GM23248 (cell line): Measurements from ENCODE around the gene TMEM178B. TPM values are rescaled to one million over a fixed set of nuclear protein-coding genes. Genes with fewer than 3 reads are reported as not detected.

Source experiments
- DNase-seq: peaks from one replicate; pipeline ENCODE4 v3.0.0-alpha.2; 2015
- H2AFZ ChIP-seq: fragments of 200-600 bp; sonication (generic); 2 replicates; pipeline ENCODE4 v1.6.1; 2016; ENCODE audit warnings: antibody characterized with exemption
- H3F3A ChIP-seq: fragments of 200-600 bp; sonication (generic); 2 replicates; pipeline ENCODE4 v1.6.1; 2016; ENCODE audit warnings: mild to moderate bottlenecking, antibody characterized with exemption, mixed run types; ENCODE audit not compliant: insufficient read depth
- H3K27ac ChIP-seq: fragments of 200-600 bp; sonication (generic); 2 replicates; pipeline ENCODE4 v1.5.1; 2016; ENCODE audit warnings: mild to moderate bottlenecking
- H3K27me3 ChIP-seq: fragments of 200-600 bp; sonication (generic); replicated peaks from 2 replicates; pipeline ENCODE4 v1.6.1; 2016; ENCODE audit warnings: mild to moderate bottlenecking; ENCODE audit not compliant: insufficient read depth
- H3K36me3 ChIP-seq: fragments of 200-600 bp; sonication (generic); 2 replicates; pipeline ENCODE4 v1.6.1; 2016; ENCODE audit warnings: low read depth, mild to moderate bottlenecking
- H3K4me1 ChIP-seq: fragments of 200-600 bp; sonication (generic); 2 replicates; pipeline ENCODE4 v1.6.1; 2016; ENCODE audit warnings: mild to moderate bottlenecking; ENCODE audit not compliant: insufficient read depth
- H3K4me2 ChIP-seq: fragments of 200-600 bp; sonication (generic); one replicate; pipeline ENCODE4 v1.6.1; 2016; ENCODE audit warnings: mild to moderate bottlenecking; ENCODE audit not compliant: unreplicated experiment
- H3K4me3 ChIP-seq: fragments of 200-600 bp; sonication (generic); 2 replicates; pipeline ENCODE4 v1.5.1; 2016; ENCODE audit warnings: mild to moderate bottlenecking
- H3K79me2 ChIP-seq: fragments of 200-600 bp; sonication (generic); 2 replicates; pipeline ENCODE4 v1.6.1; 2016; ENCODE audit warnings: mild to moderate bottlenecking; ENCODE audit not compliant: insufficient read depth
- H3K9ac ChIP-seq: fragments of 200-600 bp; sonication (generic); 2 replicates; pipeline ENCODE4 v1.6.1; 2016; ENCODE audit warnings: mild to moderate bottlenecking
- H3K9me2 ChIP-seq: fragments of 200-600 bp; sonication (generic); 2 replicates; pipeline ENCODE4 v1.6.1; 2016; ENCODE audit warnings: mixed run types, mild to moderate bottlenecking, moderate library complexity; ENCODE audit not compliant: insufficient read depth
- H3K9me3 ChIP-seq: fragments of 200-600 bp; sonication (generic); one replicate; pipeline ENCODE4 v1.6.1; 2017; ENCODE audit warnings: low read depth
- H4K20me1 ChIP-seq: fragments of 200-600 bp; sonication (generic); 2 replicates; pipeline ENCODE4 v1.6.0; 2016; ENCODE audit not compliant: insufficient read depth
- EZH2 ChIP-seq: fragments of 200-600 bp; sonication (generic); IDR thresholded peaks from 2 replicates; pipeline ENCODE4 v1.6.1; 2018; ENCODE audit warnings: antibody characterized with exemption, mild to moderate bottlenecking; ENCODE audit not compliant: insufficient read depth, poor library complexity, severe bottlenecking
- EZH2phosphoT487 ChIP-seq: fragments of 200-600 bp; sonication (generic); IDR thresholded peaks from 2 replicates; pipeline ENCODE4 v1.6.1; 2018; ENCODE audit warnings: antibody characterized with exemption, moderate library complexity, mild to moderate bottlenecking, low read depth; ENCODE audit not compliant: insufficient read depth
- WGBS, 2 experiments: methylation state at CpG; one replicate each; pipeline ENCODE4 v1.1.6; 2015 to 2017; ENCODE audit warnings: low lambda C conversion rate in 2 of 2, low coverage in 1 of 2; ENCODE audit errors: missing lambda C conversion rate in 2 of 2; 5-methylcytosine and 5-hydroxymethylcytosine counted together
- in situ Hi-C: fragments of 300-500 bp; cut with MboI; formaldehyde crosslinking; loops from 2 replicates; pipeline ENCODE4 v1.15.0; 2020
- polyA plus RNA-seq: library from polyadenylated mRNA; unstranded; fragments of >200 nt; fragmentation: Nextera tagmentation; extraction: Ambion mirVana; gene quantifications from 2 replicates; pipeline ENCODE4 v1.2.1, GENCODE V29; 2016
- total RNA-seq: library from RNA; depleted of rRNA; stranded (reverse); fragments of >200 nt; shearing (Covaris generic); gene quantifications from 2 replicates; pipeline ENCODE4 v1.2.3, GENCODE V29; 2014

Gene TMEM178B
- total and polyA plus RNA-seq, 2 experiments from 2014 or later = 0.05 to 0.22 TPM

DNA sequence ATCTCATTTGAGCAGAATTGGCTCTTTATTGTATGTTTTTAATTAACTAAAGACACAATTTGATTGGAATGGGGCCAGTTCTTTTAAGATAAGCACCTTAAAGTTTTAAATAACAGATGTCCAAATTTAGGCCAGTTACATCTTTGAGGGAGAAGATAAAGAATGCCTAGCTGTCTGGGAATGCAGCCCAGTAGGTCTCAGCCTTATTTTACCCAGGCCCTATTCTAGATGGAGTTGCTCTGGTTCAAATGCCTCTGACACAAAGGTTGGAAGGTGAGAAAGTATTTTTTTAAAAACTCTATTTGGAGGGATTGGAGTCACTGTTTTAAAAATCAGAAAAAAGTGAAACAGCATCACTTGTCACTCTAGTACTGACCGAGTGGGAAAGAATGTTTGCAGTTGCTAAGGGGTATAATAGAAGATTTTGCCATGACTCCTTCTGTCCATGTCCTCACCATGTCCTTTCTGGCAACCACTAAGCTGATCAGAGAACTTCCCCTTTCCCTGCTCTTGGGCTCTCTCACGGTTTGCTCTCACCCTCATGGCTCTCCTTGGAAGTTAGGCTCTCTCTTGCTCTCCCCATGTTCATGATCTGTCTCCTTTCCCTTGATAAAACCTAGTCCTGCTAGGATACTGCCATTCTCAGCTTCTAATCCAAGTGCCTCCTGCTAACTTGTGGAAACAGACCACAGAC, 239.1 kb downstream of the TMEM178B start:
- TF ChIP-seq EZH2 (no peak), EZH2phosphoT487 (no peak)
- 0 to 9% methylated on average over 2 of the region's 2 CpGs for WGBS, 2 experiments
- no peaks in the 10 kb centered on the region for H3K9me2 ChIP-seq
- no peaks in the 10 kb centered on the region for H4K20me1 ChIP-seq
- no peaks in the 10 kb centered on the region for H3K36me3 ChIP-seq
- H3F3A ChIP-seq = no peaks in the 10 kb centered on the region
- no peak overlapping the region for H3K27ac ChIP-seq
- no peak for DNase-seq
- no peak overlapping the region for H2AFZ ChIP-seq
- H3K79me2 ChIP-seq = no peaks in the 10 kb centered on the region
- H3K4me3 ChIP-seq = no peak overlapping the region
- no peaks in the 10 kb centered on the region for H3K9me3 ChIP-seq
- in situ Hi-C loops = no loop called here
- no peaks in the 10 kb centered on the region for H3K4me1 ChIP-seq
- H3K27me3 ChIP-seq = no peaks in the 10 kb centered on the region
- no peak overlapping the region for H3K4me2 ChIP-seq
- H3K9ac ChIP-seq = no peak overlapping the region

DNA sequence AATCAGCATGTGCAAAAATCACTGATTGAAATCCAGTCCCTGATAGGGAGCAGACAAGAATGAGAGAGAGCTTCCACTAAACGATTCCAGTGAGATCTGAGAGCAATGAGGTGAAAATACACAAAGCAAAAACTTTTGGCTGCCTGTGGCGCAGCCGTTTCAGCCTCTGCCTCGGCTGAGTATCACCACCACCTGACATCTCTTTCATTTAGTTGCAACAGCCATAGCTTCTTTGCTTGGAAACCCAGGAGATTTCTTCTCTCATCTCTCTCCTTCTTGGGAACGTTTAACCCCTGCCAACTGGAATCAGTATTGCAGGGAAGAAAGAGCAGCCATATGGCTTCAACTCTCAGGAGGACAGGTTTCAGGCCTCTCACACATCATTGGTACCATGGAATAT, 240.0 kb downstream of the TMEM178B start:
- no peaks in the 10 kb centered on the region for H3K79me2 ChIP-seq
- no peaks in the 10 kb centered on the region for H3K4me1 ChIP-seq
- H3K9ac ChIP-seq = no peak overlapping the region
- WGBS, 2 experiments = 9 to 17% methylated on average over 5 of the region's 5 CpGs
- no peak overlapping the region for H2AFZ ChIP-seq
- in situ Hi-C loops = no loop called here
- TF ChIP-seq EZH2 (no peak), EZH2phosphoT487 (no peak)
- no peak overlapping the region for H3K4me2 ChIP-seq
- no peaks in the 10 kb centered on the region for H4K20me1 ChIP-seq
- H3K9me3 ChIP-seq = no peaks in the 10 kb centered on the region
- H3K27ac ChIP-seq = no peak overlapping the region
- H3K4me3 ChIP-seq = no peak overlapping the region
- no peaks in the 10 kb centered on the region for H3F3A ChIP-seq
- H3K36me3 ChIP-seq = no peaks in the 10 kb centered on the region
- H3K9me2 ChIP-seq = no peaks in the 10 kb centered on the region
- DNase-seq = no peak
- no peaks in the 10 kb centered on the region for H3K27me3 ChIP-seq

DNA sequence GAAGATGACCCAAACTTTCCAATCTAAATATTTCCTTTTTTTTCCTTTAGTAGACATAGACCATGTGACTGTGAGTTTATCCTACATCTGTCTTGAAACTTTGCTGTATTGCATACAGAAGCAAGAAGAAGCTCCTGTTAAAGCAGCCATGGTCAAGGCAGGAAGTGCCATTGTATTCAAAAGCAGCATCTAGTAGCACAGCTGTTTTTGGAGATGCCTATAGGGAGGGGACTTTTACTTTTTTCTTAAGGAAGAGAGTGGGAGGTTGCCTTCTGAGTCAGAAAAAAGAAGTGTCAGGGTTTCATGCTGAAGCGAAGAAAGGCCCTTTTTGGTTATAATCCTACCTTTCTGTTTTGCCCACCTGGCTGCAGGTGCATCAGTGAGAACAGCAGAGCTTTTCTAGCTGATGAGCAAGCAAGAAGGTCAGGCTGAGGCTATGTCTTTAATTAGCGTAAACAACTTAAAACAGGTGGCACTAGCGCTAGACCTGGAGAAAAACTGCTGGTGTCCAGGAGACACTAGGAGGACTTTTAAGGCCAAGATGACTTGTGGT, 243.2 kb downstream of the TMEM178B start:
- no peak overlapping the region for H3K4me2 ChIP-seq
- H3K9ac ChIP-seq = no peak overlapping the region
- no peaks in the 10 kb centered on the region for H4K20me1 ChIP-seq
- H3K36me3 ChIP-seq = no peaks in the 10 kb centered on the region
- H3K4me3 ChIP-seq = no peak overlapping the region
- no peaks in the 10 kb centered on the region for H3K9me2 ChIP-seq
- no peaks in the 10 kb centered on the region for H3K4me1 ChIP-seq
- no peak overlapping the region for H3K27ac ChIP-seq
- whole genome bisulfite sequencing, 2 experiments = 33% methylated on average over 3 of the region's 3 CpGs
- H2AFZ ChIP-seq = no peak overlapping the region
- no peaks in the 10 kb centered on the region for H3F3A ChIP-seq
- TF ChIP-seq EZH2 (no peak), EZH2phosphoT487 (no peak)
- in situ Hi-C loops = no loop called here
- no peaks in the 10 kb centered on the region for H3K9me3 ChIP-seq
- DNase-seq = no peak
- H3K79me2 ChIP-seq = no peaks in the 10 kb centered on the region
- H3K27me3 ChIP-seq = no peaks in the 10 kb centered on the region

DNA sequence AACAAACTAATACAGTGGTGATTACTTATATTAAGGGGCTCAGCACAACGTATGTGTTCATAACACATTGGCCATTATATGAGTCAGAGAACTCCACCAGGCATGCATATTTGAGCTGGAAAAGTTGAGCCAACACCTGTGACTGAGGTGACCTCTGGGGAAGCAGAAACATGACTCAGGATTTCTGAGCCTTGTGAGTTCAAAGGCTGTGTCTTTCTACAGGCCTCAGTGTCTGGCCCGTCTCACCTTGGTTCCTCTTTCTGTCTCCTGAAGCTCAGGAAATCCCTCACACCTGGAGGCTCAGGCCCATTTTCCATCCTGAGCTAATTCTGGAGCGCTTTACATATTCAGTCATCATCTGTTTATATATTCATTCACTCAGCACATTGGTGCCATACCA, 246.4 kb downstream of the TMEM178B start:
- no peak for TF ChIP-seq EZH2
- no peak for TF ChIP-seq EZH2phosphoT487
- in situ Hi-C loops = no loop called here
- 12 to 30% methylated on average over 3 of the region's 3 CpGs for WGBS, 2 experiments
- Histone ChIP-seq H3K9me2 (no peaks in the 10 kb centered on the region), H3K27ac (no peak overlapping the region), H3K4me1 (no peaks in the 10 kb centered on the region), H3K4me2 (no peak overlapping the region), H4K20me1 (no peaks in the 10 kb centered on the region), H3K36me3 (no peaks in the 10 kb centered on the region), H3K4me3 (no peak overlapping the region), H3K27me3 (no peaks in the 10 kb centered on the region), H3K9ac (no peak overlapping the region), H2AFZ (no peak overlapping the region), H3K79me2 (no peaks in the 10 kb centered on the region), H3F3A (no peaks in the 10 kb centered on the region), H3K9me3 (no peaks in the 10 kb centered on the region)
- DNase-seq = no peak
